ENCODE results near the gene TNFRSF21. TPM values are rescaled to one million over a fixed set of nuclear protein-coding genes. Genes with fewer than 3 reads are reported as not detected.

The TNFRSF21 gene
- total RNA-seq, 1 experiment from 2014 or later: 47.3 TPM

DNA sequence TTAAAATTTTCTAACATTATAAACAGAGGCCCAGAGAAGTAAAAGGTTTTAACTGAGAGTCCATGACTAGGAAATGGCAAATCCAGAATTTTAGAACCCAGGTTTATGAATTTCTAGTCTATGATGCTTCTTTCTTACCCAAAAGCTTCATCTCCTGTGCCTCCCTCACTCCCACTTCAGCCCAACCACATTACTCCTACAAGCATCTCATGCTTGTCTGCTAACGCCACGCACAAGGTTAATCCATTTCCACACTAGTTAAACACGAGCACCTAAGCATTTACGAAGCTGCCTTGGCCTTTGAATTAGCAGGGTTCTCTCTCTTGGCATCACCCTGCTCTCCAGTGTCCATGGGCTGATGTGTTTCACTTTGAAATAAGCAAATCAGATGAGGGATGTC lies 32.0 kb downstream of the TNFRSF21 start:
- DNase-seq (ENCODE audit: low spot score) (no peak), ATAC-seq (no peak)
- ChIA-PET CTCF (no interaction called here), POLR2A (no interaction called here)
- TF ChIP-seq, protein P1, sequence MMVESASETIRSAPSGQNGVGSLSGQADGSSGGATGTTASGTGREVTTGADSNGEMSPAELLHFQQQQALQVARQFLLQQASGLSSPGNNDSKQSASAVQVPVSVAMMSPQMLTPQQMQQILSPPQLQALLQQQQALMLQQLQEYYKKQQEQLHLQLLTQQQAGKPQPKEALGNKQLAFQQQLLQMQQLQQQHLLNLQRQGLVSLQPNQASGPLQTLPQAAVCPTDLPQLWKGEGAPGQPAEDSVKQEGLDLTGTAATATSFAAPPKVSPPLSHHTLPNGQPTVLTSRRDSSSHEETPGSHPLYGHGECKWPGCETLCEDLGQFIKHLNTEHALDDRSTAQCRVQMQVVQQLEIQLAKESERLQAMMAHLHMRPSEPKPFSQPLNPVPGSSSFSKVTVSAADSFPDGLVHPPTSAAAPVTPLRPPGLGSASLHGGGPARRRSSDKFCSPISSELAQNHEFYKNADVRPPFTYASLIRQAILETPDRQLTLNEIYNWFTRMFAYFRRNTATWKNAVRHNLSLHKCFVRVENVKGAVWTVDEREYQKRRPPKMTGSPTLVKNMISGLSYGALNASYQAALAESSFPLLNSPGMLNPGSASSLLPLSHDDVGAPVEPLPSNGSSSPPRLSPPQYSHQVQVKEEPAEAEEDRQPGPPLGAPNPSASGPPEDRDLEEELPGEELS (CRISPR knock-in tag; IDR thresholded peaks at IDR 0.05): no peak
- TF ChIP-seq IRF2 (CRISPR knock-in tag; IDR thresholded peaks at IDR 0.05; ENCODE audit: borderline replicate concordance, low read depth) (no peak), PRDM15 (CRISPR knock-in tag; IDR thresholded peaks at IDR 0.05) (no peak), FOXP1 (CRISPR knock-in tag; IDR thresholded peaks at IDR 0.05; ENCODE audit: borderline replicate concordance) (no peak), ZNF138 (CRISPR knock-in tag; conservative IDR thresholded peaks at IDR 0.05) (no peak), ARID4B (CRISPR knock-in tag; IDR thresholded peaks at IDR 0.05; ENCODE audit: borderline replicate concordance) (no peak), GABPB1 (CRISPR knock-in tag; IDR thresholded peaks at IDR 0.05) (no peak), NR1H2 (CRISPR knock-in tag; IDR thresholded peaks at IDR 0.05) (no peak)
- TF ChIP-seq, protein P2, sequence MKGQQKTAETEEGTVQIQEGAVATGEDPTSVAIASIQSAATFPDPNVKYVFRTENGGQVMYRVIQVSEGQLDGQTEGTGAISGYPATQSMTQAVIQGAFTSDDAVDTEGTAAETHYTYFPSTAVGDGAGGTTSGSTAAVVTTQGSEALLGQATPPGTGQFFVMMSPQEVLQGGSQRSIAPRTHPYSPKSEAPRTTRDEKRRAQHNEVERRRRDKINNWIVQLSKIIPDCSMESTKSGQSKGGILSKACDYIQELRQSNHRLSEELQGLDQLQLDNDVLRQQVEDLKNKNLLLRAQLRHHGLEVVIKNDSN (CRISPR knock-in tag; IDR thresholded peaks at IDR 0.05): no peak
- TF ChIP-seq, protein P3, sequence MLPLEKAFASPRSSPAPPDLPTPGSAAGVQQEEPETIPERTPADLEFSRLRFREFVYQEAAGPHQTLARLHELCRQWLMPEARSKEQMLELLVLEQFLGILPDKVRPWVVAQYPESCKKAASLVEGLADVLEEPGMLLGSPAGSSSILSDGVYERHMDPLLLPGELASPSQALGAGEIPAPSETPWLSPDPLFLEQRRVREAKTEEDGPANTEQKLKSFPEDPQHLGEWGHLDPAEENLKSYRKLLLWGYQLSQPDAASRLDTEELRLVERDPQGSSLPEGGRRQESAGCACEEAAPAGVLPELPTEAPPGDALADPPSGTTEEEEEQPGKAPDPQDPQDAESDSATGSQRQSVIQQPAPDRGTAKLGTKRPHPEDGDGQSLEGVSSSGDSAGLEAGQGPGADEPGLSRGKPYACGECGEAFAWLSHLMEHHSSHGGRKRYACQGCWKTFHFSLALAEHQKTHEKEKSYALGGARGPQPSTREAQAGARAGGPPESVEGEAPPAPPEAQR (CRISPR knock-in tag; IDR thresholded peaks at IDR 0.05): no peak
- Mint-ChIP-seq H3K27ac (peak overlapping the region; percentile 52; the same call in 1 of the 2 replicates), H3K27me3 (ENCODE audit: low read depth) (no peaks in the 10 kb centered on the region), H3K36me3 (peaks cover 48% of the 10 kb centered on the region), H3K4me1 (peaks cover 9% of the 10 kb centered on the region), H3K9me3 (peaks cover 7% of the 10 kb centered on the region), H3K4me3 (no peak overlapping the region)

DNA sequence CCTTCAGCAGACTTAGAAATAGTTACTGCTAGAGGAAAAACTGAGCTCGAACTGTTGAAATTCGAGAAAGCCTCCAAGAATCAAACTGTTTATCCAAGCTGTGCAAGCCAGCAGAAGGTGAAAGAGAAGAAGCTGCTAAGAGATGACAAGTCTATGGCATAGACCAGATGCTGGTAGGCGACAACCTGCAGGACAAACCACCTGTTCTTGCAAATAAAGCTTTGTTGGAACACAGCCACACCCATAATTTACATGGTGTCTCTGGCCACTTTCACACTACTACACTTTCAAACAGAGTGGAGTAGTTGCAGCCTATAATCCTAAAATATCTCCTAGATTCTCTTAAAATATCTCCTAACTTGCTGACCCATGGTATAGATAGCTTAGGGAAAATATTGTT lies 33.3 kb downstream of the TNFRSF21 start:
- no peak overlapping the region for H3K4me3 Mint-ChIP-seq
- peaks cover 11% of the 10 kb centered on the region for H3K4me1 Mint-ChIP-seq
- H3K36me3 Mint-ChIP-seq: peaks cover 47% of the 10 kb centered on the region
- TF ChIP-seq ZNF138 (CRISPR knock-in tag; conservative IDR thresholded peaks at IDR 0.05) (no peak), PRRX2 (CRISPR knock-in tag; IDR thresholded peaks at IDR 0.05) (no peak)
- DNase-seq (ENCODE audit: low spot score) (no peak), ATAC-seq (no peak)
- POLR2A ChIA-PET: no interaction called here
- H3K9me3 Mint-ChIP-seq: peaks cover 7% of the 10 kb centered on the region
- CTCF ChIA-PET: no interaction called here
- H3K27me3 Mint-ChIP-seq (ENCODE audit: low read depth): no peaks in the 10 kb centered on the region
- no peak overlapping the region for H3K27ac Mint-ChIP-seq

Measured in WTC11 (cell line).